H1 (cell line): ENCODE results near the gene GAB2. TPM values are rescaled to one million over a fixed set of nuclear protein-coding genes. Genes with fewer than 3 reads are reported as not detected.

Source experiments
- CTCF ChIA-PET: fragments of 300-600 bp; sonication (Branson Sonifier 250); formaldehyde crosslinking; loops from one replicate; lab custom pipeline; 2021; ENCODE audit not compliant: partially characterized antibody; lab: Charles Lee
- POLR2A ChIA-PET: fragments of 300-600 bp; sonication (Branson Sonifier 250); formaldehyde crosslinking; loops from one replicate; lab custom pipeline; 2021; ENCODE audit warnings: inconsistent platforms; ENCODE audit not compliant: partially characterized antibody; lab: Charles Lee
- DNase-seq, 2 experiments: peaks; one replicate each; pipeline versions ENCODE4 v3.0.0 to v3.0.0-alpha.2; 2010 to 2022; ENCODE audit warnings: low spot score in 2 of 2, low read depth in 1 of 2, mixed read lengths in 1 of 2
- FAIRE-seq: peaks from 2 replicates; lab custom pipeline; 2011; peaks lifted over from hg19 to GRCh38; lab: Jason Lieb, UNC
- H2AFZ ChIP-seq: 2 replicates; pipeline ENCODE4 v1.8.1; 2012; ENCODE audit warnings: low read length, inconsistent platforms
- H2AK5ac ChIP-seq: 2 replicates; pipeline ENCODE4 v1.6.1; 2013; ENCODE audit warnings: low read depth, low read length
- H2BK120ac ChIP-seq: replicated peaks from 2 replicates; pipeline ENCODE3; 2013; ENCODE audit warnings: low read depth, low read length, inconsistent platforms
- H2BK12ac ChIP-seq: 2 replicates; pipeline ENCODE4 v1.6.1; 2013; ENCODE audit warnings: low read depth, low read length
- H2BK15ac ChIP-seq: 2 replicates; pipeline ENCODE4 v1.6.1; 2013; ENCODE audit warnings: low read length
- H2BK20ac ChIP-seq: 2 replicates; pipeline ENCODE4 v1.6.1; 2013; ENCODE audit warnings: low read length
- H2BK5ac ChIP-seq: 2 replicates; pipeline ENCODE4 v1.6.1; 2013; ENCODE audit warnings: low read depth, low read length
- H3K14ac ChIP-seq: 2 replicates; pipeline ENCODE4 v1.6.1; 2013; ENCODE audit warnings: inconsistent platforms; ENCODE audit not compliant: insufficient read length
- H3K18ac ChIP-seq: 2 replicates; pipeline ENCODE4 v1.6.1; 2013; ENCODE audit warnings: low read length; ENCODE audit errors: extremely low read depth
- H3K23ac ChIP-seq: 2 replicates; pipeline ENCODE4 v1.6.1; 2013; ENCODE audit warnings: inconsistent platforms; ENCODE audit not compliant: insufficient read length
- H3K23me2 ChIP-seq: 2 replicates; pipeline ENCODE4 v1.6.1; 2013; ENCODE audit warnings: low read depth, low read length
- H3K27ac ChIP-seq: 2 replicates; pipeline ENCODE4 v1.6.1; 2011; ENCODE audit warnings: low read depth, low read length, inconsistent platforms
- H3K27me3 ChIP-seq, 4 experiments: replicated peaks in 1 of 4; 1 replicate in 1 of 4; 2 replicates in 3 of 4; pipeline versions ENCODE4 v1.6.1 to v1.8.1; 2011 to 2013; ENCODE audit warnings: low read length in 3 of 4, mild to moderate bottlenecking in 3 of 4, inconsistent platforms in 2 of 4, mixed read lengths in 2 of 4, moderate library complexity in 1 of 4; ENCODE audit not compliant: control insufficient read depth in 3 of 4, insufficient read depth in 3 of 4; ENCODE audit errors: extremely low read depth in 1 of 4
- H3K36me3 ChIP-seq, 4 experiments: 2 replicates each; pipeline versions ENCODE4 v1.6.1 to v1.8.1; 2011 to 2013; ENCODE audit warnings: mild to moderate bottlenecking in 4 of 4, low read length in 3 of 4, moderate library complexity in 2 of 4, control low read depth in 1 of 4, inconsistent platforms in 1 of 4; ENCODE audit not compliant: insufficient read depth in 4 of 4, control insufficient read depth in 2 of 4
- H3K4ac ChIP-seq: replicated peaks from 2 replicates; pipeline ENCODE3; 2013; ENCODE audit warnings: low read length, low read depth, mixed read lengths, inconsistent platforms; ENCODE audit not compliant: insufficient read length
- H3K4me1 ChIP-seq, 4 experiments: replicated peaks in 1 of 4; 1 replicate in 1 of 4; 2 replicates in 3 of 4; pipeline versions ENCODE4 v1.6.1 to v1.8.1; 2011 to 2013; ENCODE audit warnings: low read length in 3 of 4, inconsistent platforms in 2 of 4, mixed read lengths in 1 of 4; ENCODE audit not compliant: insufficient read depth in 4 of 4, control insufficient read depth in 3 of 4
- H3K4me2 ChIP-seq, 2 experiments: 2 replicates each; pipeline versions ENCODE4 v1.6.1 to v1.8.1; 2011 to 2013; ENCODE audit warnings: low read depth in 2 of 2, low read length in 2 of 2, control low read depth in 1 of 2, inconsistent platforms in 1 of 2, mild to moderate bottlenecking in 1 of 2; ENCODE audit not compliant: insufficient read depth in 1 of 2
- H3K4me3 ChIP-seq, 4 experiments: fragments of 200-600, 300-600 bp in 1 of 4; sonication (generic), shearing (Covaris generic), sonication (Bioruptor Twin) in 1 of 4; 2 replicates each; pipeline versions ENCODE4 v1.5.1 to v1.8.1; 2011 to 2016; ENCODE audit warnings: low read length in 4 of 4, low read depth in 3 of 4, control low read depth in 2 of 4, inconsistent platforms in 2 of 4, mild to moderate bottlenecking in 2 of 4, mixed read lengths in 1 of 4, moderate library complexity in 1 of 4; ENCODE audit not compliant: insufficient read depth in 2 of 4; ENCODE audit errors: extremely low read depth in 1 of 4
- H3K56ac ChIP-seq: replicated peaks from 2 replicates; pipeline ENCODE3; 2013; ENCODE audit warnings: low read depth, mild to moderate bottlenecking, mixed read lengths, low read length, inconsistent platforms; ENCODE audit not compliant: insufficient read length
- H3K79me1 ChIP-seq: 2 replicates; pipeline ENCODE4 v1.6.1; 2013; ENCODE audit warnings: low read depth, low read length, control low read depth
- H3K79me2 ChIP-seq, 2 experiments: 2 replicates each; pipeline versions ENCODE4 v1.6.1 to v1.8.1; 2012 to 2013; ENCODE audit warnings: low read length in 2 of 2, mild to moderate bottlenecking in 2 of 2, inconsistent platforms in 1 of 2; ENCODE audit not compliant: insufficient read depth in 2 of 2, control insufficient read depth in 1 of 2
- H3K9ac ChIP-seq, 4 experiments: replicated peaks in 1 of 4; 1 replicate in 1 of 4; 2 replicates in 3 of 4; pipeline versions ENCODE4 v1.6.1 to v1.8.1; 2011 to 2013; ENCODE audit warnings: low read depth in 3 of 4, low read length in 3 of 4, control low read depth in 2 of 4, mild to moderate bottlenecking in 2 of 4, moderate library complexity in 2 of 4, inconsistent platforms in 1 of 4; ENCODE audit errors: extremely low read depth in 1 of 4
- H3K9me3 ChIP-seq, 2 experiments: 2 replicates each; pipeline versions ENCODE4 v1.6.1 to v1.8.1; 2012 to 2013; ENCODE audit warnings: mild to moderate bottlenecking in 2 of 2, moderate library complexity in 2 of 2, control low read depth in 1 of 2, inconsistent platforms in 1 of 2, low read depth in 1 of 2, low read length in 1 of 2, mixed read lengths in 1 of 2; ENCODE audit not compliant: insufficient read depth in 2 of 2
- H4K20me1 ChIP-seq, 2 experiments: replicated peaks in 1 of 2; 2 replicates each; pipeline versions ENCODE3 to v1.8.1; 2011 to 2013; ENCODE audit warnings: inconsistent platforms in 2 of 2, low read length in 2 of 2, mild to moderate bottlenecking in 1 of 2; ENCODE audit not compliant: insufficient read depth in 2 of 2, control insufficient read depth in 1 of 2
- H4K5ac ChIP-seq: 2 replicates; pipeline ENCODE4 v1.6.1; 2013; ENCODE audit warnings: low read length, low read depth, mixed read lengths, inconsistent platforms; ENCODE audit not compliant: insufficient read length
- H4K8ac ChIP-seq: 2 replicates; pipeline ENCODE4 v1.8.0; 2013; ENCODE audit warnings: mild to moderate bottlenecking, moderate library complexity, low read length, inconsistent platforms; ENCODE audit not compliant: insufficient read depth; ENCODE audit errors: extremely low read depth
- H4K91ac ChIP-seq: replicated peaks from 2 replicates; pipeline ENCODE3; 2013; ENCODE audit warnings: low read length, mixed read lengths, inconsistent platforms; ENCODE audit not compliant: insufficient read length
- ATF2 ChIP-seq: IDR thresholded peaks from 2 replicates; pipeline ENCODE4 v1.6.1; 2012; ENCODE audit warnings: low read length, inconsistent platforms
- BRCA1 ChIP-seq: IDR thresholded peaks from 2 replicates; pipeline ENCODE4 v1.6.1; 2012; ENCODE audit warnings: low read depth, low read length, improper control_type of control experiment
- CBX5 ChIP-seq: fragments of 300-800, 300-1000 bp; sonication (generic); IDR thresholded peaks from 2 replicates; pipeline ENCODE4 v1.7.1; 2016; ENCODE audit warnings: antibody characterized with exemption, low read length, low read depth
- EP300 ChIP-seq, 2 experiments: IDR thresholded peaks; 1 replicate in 1 of 2; 2 replicates in 1 of 2; pipeline ENCODE4 v1.6.1; 2011 to 2012; ENCODE audit warnings: low read depth in 2 of 2, low read length in 2 of 2, mild to moderate bottlenecking in 2 of 2, borderline replicate concordance in 1 of 2, inconsistent platforms in 1 of 2, moderate library complexity in 1 of 2
- GTF2F1 ChIP-seq: IDR thresholded peaks from 2 replicates; pipeline ENCODE4 v1.6.1; 2012; ENCODE audit warnings: low read depth, low read length, improper control_type of control experiment, borderline replicate concordance
- POU5F1 ChIP-seq: IDR thresholded peaks from 2 replicates; pipeline ENCODE4 v1.6.1; 2011; ENCODE audit warnings: low read depth, mild to moderate bottlenecking, low read length, moderate library complexity
- RXRA ChIP-seq: IDR thresholded peaks from 2 replicates; pipeline ENCODE4 v1.6.1; 2011; ENCODE audit warnings: low read depth, mild to moderate bottlenecking, low read length, moderate library complexity; ENCODE audit not compliant: insufficient read depth
- SIRT6 ChIP-seq: IDR thresholded peaks from one replicate; pipeline ENCODE4 v1.7.1; 2012; ENCODE audit warnings: low read length, inconsistent platforms
- SP4 ChIP-seq: IDR thresholded peaks from 2 replicates; pipeline ENCODE4 v1.6.1; 2012; ENCODE audit warnings: low read length, inconsistent platforms
- SRF ChIP-seq: IDR thresholded peaks from 2 replicates; pipeline ENCODE4 v1.6.1; 2011; ENCODE audit warnings: mild to moderate bottlenecking, low read depth, low read length, moderate library complexity
- TAF1 ChIP-seq: IDR thresholded peaks from 2 replicates; pipeline ENCODE4 v1.6.1; 2011; ENCODE audit warnings: mild to moderate bottlenecking, low read depth, low read length
- TEAD4 ChIP-seq: IDR thresholded peaks from 2 replicates; pipeline ENCODE4 v1.6.1; 2012; ENCODE audit warnings: low read depth, low read length, inconsistent platforms, mixed read lengths
- ZNF274 ChIP-seq: IDR thresholded peaks from 2 replicates; pipeline ENCODE4 v1.7.0; 2012; ENCODE audit warnings: low read length, borderline replicate concordance; ENCODE audit errors: extremely low read depth
- WGBS, 2 experiments: shearing (Covaris generic) in 1 of 2; methylation state at CpG; one replicate each; pipeline versions ENCODE4 v1.1.6 to v1.1.7; 2013 to 2015; ENCODE audit warnings: low lambda C conversion rate in 2 of 2, mixed read lengths in 2 of 2, inconsistent platforms in 1 of 2, low coverage in 1 of 2, missing lambda C conversion rate in 1 of 2; ENCODE audit not compliant: insufficient replicate concordance in 2 of 2, insufficient coverage in 1 of 2, insufficient read length in 1 of 2; ENCODE audit errors: extremely low coverage in 1 of 2, missing lambda C conversion rate in 1 of 2; 5-methylcytosine and 5-hydroxymethylcytosine counted together
- polyA plus RNA-seq, 7 experiments: library from polyadenylated mRNA; depleted of rRNA in 3 of 7; stranded (reverse) in 5 of 7; unstranded in 2 of 7; fragments of >200 nt in 5 of 7; fragments of 200-250 nt in 2 of 7; gene quantifications; 1 replicate in 5 of 7; 2 replicates in 1 of 7; 4 replicates in 1 of 7; pipeline versions ENCODE4 v1.2.1 to v1.2.3, GENCODE V29; 2011 to 2013; ENCODE audit warnings: missing spikeins in 2 of 7, mixed read lengths in 2 of 7
- total RNA-seq: library from RNA; stranded (reverse); fragmentation: NEBNext Ultra II Directional; extraction: Animal tissue kit (Norgen Biotek cat#: 25700); gene quantifications from 2 replicates; pipeline ENCODE4 v1.2.1, GENCODE V29; 2021

Gene GAB2
- total and polyA plus RNA-seq, 2 of the 8 experiments (the other 6 are each of a cell fraction or from before 2014, with no cell fraction given) = 6.3 to 14.0 TPM

- Histone ChIP-seq H3K36me3 (no peaks in the 10 kb centered on the region), H3K27ac (no peak overlapping the region), H3K18ac (no peak overlapping the region; the same call in 1 of the 2 replicates), H4K8ac (no peak overlapping the region), H2BK120ac (no peak overlapping the region), H3K27me3 (no peaks in the 10 kb centered on the region), H3K4me1 (no peaks in the 10 kb centered on the region), H2BK12ac (no peak overlapping the region), H2BK20ac (no peak overlapping the region), H3K79me2 (no peaks in the 10 kb centered on the region), H3K56ac (no peak overlapping the region), H4K5ac (no peak overlapping the region), H3K4me3 (no peak overlapping the region), H2AK5ac (no peak overlapping the region), H3K23me2 (no peaks in the 10 kb centered on the region), H4K20me1 (no peaks in the 10 kb centered on the region), H3K4ac (no peak overlapping the region), H3K9ac (no peak overlapping the region), H3K14ac (no peak overlapping the region), H2AFZ (no peak overlapping the region), H2BK15ac (no peak overlapping the region), H3K9me3 (no peaks in the 10 kb centered on the region), H3K23ac (no peak overlapping the region), H4K91ac (no peak overlapping the region), H2BK5ac (no peak overlapping the region), H3K4me2 (no peak overlapping the region), H3K79me1 (no peaks in the 10 kb centered on the region)
- DNase-seq (no peak), FAIRE-seq (no peak)
- TF ChIP-seq GTF2F1 = no peak
- no peak for TF ChIP-seq SIRT6
- no peak for TF ChIP-seq SP4
- no peak for TF ChIP-seq ATF2
- TF ChIP-seq EP300 (IDR thresholded peaks at IDR 0.05; ENCODE audit: borderline replicate concordance in 1 of 2, low read depth in 2 of 2, low read length in 2 of 2) = no peak
- no peak for TF ChIP-seq TAF1
- TF ChIP-seq POU5F1 = no peak
- TF ChIP-seq BRCA1 = no peak
- TF ChIP-seq ZNF274 = no peak
- no peak for TF ChIP-seq RXRA
- no peak for TF ChIP-seq SRF
- no peak for TF ChIP-seq TEAD4
- TF ChIP-seq CBX5 = no peak
- CTCF ChIA-PET = no interaction called here
- 97% methylated on average over 5 of the region's 5 CpGs; no CpG with 5 or more reads in 1 of the 2 experiments for WGBS, 2 experiments
- POLR2A ChIA-PET = no interaction called here
Measured at GRCh38 chr11:78311702-78312371, 105.8 kb downstream of the GAB2 start.
